ENCODE data around the gene NAALADL2. TPM values are rescaled to one million over a fixed set of nuclear protein-coding genes. Genes with fewer than 3 reads are reported as not detected.
A peak's percentile ranks its signal among the peaks of the same experiment; 100 is the strongest.

Gene NAALADL2
- total RNA-seq, 1 donor from 2014 or later, result 11.5 TPM

GRCh38 chr3:174883881-174884675 lies 24.9 kb downstream of the NAALADL2 start:
- Histone ChIP-seq H3K36me3 (no peaks in the 10 kb centered on the region), H3K4me3 (no peak overlapping the region), H3K79me2 (ENCODE audit: low read depth) (no peaks in the 10 kb centered on the region), H4K20me1 (ENCODE audit: low read depth) (no peaks in the 10 kb centered on the region), H3F3A (ENCODE audit: low read depth) (peaks cover 7% of the 10 kb centered on the region), H3K9me3 (ENCODE audit: low read depth) (no peaks in the 10 kb centered on the region), H2AFZ (replicated peaks) (no peak overlapping the region), H3K9ac (no peak overlapping the region), H3K27ac (no peak overlapping the region), H3K4me1 (no peaks in the 10 kb centered on the region), H3K4me2 (no peak overlapping the region), H3K27me3 (no peaks in the 10 kb centered on the region)
- Mint-ChIP-seq H3K9me3 (no peaks in the 10 kb centered on the region), H3K27ac (no peak overlapping the region), H3K4me3 (no peak overlapping the region), H3K27me3 (ENCODE audit: insufficient read depth, low read depth) (no peaks in the 10 kb centered on the region), H3K4me1 (no peaks in the 10 kb centered on the region), H3K36me3 (no peaks in the 10 kb centered on the region)
- no peak for DNase-seq (ENCODE audit: low spot score)
- TF ChIP-seq EZH2phosphoT487 (IDR thresholded peaks at IDR 0.05), result no peak
- TF ChIP-seq, protein P1, sequence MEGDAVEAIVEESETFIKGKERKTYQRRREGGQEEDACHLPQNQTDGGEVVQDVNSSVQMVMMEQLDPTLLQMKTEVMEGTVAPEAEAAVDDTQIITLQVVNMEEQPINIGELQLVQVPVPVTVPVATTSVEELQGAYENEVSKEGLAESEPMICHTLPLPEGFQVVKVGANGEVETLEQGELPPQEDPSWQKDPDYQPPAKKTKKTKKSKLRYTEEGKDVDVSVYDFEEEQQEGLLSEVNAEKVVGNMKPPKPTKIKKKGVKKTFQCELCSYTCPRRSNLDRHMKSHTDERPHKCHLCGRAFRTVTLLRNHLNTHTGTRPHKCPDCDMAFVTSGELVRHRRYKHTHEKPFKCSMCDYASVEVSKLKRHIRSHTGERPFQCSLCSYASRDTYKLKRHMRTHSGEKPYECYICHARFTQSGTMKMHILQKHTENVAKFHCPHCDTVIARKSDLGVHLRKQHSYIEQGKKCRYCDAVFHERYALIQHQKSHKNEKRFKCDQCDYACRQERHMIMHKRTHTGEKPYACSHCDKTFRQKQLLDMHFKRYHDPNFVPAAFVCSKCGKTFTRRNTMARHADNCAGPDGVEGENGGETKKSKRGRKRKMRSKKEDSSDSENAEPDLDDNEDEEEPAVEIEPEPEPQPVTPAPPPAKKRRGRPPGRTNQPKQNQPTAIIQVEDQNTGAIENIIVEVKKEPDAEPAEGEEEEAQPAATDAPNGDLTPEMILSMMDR (IDR thresholded peaks at IDR 0.05), result no peak
- TF ChIP-seq EZH2 (IDR thresholded peaks at IDR 0.05), result no peak

DNA sequence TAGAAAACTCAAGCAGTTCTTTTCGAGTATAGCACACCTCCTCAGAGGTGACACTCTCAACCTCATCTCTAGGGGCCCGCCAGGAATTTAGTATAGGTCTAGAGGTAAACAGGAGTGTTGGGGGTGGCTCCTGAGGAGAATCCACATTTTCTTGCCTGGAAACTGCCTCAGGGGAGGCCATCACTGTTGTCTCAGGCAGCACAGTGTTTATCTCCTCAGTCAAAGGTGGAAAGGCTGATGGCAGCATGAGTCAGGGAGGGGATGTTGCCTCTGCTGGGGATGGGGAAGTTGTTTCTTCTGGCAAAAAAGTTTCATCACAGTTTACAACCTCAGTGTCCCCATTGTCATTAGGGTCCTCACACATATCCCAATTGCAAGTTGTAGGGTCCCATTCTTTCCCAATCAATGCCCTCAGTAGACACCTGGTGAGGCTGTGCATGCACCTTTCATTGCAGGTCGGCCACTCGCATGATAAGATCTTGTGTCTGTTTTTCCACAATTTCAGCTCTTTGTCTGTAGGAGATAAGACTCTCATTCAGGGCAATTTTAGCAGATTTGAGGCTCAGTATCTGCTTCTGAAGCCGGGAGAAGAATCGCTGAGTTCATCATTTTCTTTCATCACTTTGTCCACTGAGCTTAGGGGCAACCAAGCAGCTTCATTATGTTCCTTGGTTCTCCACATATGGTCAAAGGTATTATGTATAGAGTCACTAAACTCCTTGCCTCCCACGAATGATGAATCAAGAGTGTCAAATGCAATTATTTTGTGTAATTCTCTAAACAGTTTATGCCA lies 25.8 kb downstream of the NAALADL2 start:
- Mint-ChIP-seq H3K27ac (no peak overlapping the region), H3K36me3 (no peaks in the 10 kb centered on the region), H3K4me3 (no peak overlapping the region)

DNA sequence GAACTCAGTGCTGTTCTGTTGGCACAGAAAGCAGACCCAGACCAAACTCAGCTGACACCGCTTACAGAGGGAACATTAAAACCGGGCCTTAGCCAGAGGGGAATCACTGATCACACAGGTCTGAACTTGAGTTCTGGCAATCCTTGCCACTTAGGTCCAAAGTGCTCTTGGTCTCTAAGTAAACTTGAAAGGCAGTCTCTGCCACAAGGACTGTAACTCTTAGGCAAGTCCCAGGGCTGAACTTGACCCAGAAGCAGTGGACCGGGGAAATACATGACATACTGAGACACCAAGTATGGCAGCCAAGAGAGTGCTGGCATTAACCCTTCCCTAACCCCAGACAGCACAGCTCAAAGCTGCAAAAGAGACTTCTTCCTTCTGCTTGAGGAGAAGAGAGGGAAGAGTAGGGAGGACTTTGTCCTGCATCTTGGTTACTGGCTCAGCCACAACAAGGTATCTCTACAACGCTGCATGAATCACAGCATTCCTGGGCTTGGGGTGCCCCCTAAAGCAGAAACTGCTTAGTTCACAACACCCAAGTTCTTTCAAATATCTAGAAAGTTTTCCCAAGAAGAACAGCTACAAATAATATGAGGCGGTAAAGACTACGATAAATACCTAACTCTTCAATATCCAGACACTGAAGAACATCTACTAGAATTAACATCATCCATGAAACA lies 32.5 kb downstream of the NAALADL2 start:
- Mint-ChIP-seq H3K27me3 (ENCODE audit: insufficient read depth, low read depth) (no peaks in the 10 kb centered on the region), H3K27ac (no peak overlapping the region), H3K4me1 (no peaks in the 10 kb centered on the region), H3K36me3 (no peaks in the 10 kb centered on the region), H3K4me3 (no peak overlapping the region), H3K9me3 (peaks cover 2% of the 10 kb centered on the region)
- TF ChIP-seq, protein P1 (IDR thresholded peaks at IDR 0.05), result peak; percentile 46
- no peak for TF ChIP-seq EZH2phosphoT487 (IDR thresholded peaks at IDR 0.05)
- no peak overlapping the region for H2AFZ ChIP-seq (replicated peaks)
- no peaks in the 10 kb centered on the region for H3K4me1 ChIP-seq
- peak; percentile 29 for DNase-seq (ENCODE audit: low spot score)
- no peaks in the 10 kb centered on the region for H4K20me1 ChIP-seq (ENCODE audit: low read depth)
- H3K9ac ChIP-seq, result no peak overlapping the region
- no peak overlapping the region for H3K4me3 ChIP-seq
- no peak overlapping the region for H3K4me2 ChIP-seq
- H3K79me2 ChIP-seq (ENCODE audit: low read depth), result no peaks in the 10 kb centered on the region
- no peaks in the 10 kb centered on the region for H3K9me3 ChIP-seq (ENCODE audit: low read depth)
- H3F3A ChIP-seq (ENCODE audit: low read depth), result no peaks in the 10 kb centered on the region
- no peak overlapping the region for H3K27ac ChIP-seq
- H3K36me3 ChIP-seq, result no peaks in the 10 kb centered on the region
- H3K27me3 ChIP-seq, result no peaks in the 10 kb centered on the region

More for the DNA sequence above, 25.8 kb downstream of the NAALADL2 start:
- Histone ChIP-seq H3K9ac (no peak overlapping the region), H3K27me3 (no peaks in the 10 kb centered on the region), H3K79me2 (ENCODE audit: low read depth) (no peaks in the 10 kb centered on the region), H2AFZ (replicated peaks) (no peak overlapping the region), H3K4me3 (no peak overlapping the region), H3K4me2 (no peak overlapping the region), H3K27ac (no peak overlapping the region), H3K36me3 (no peaks in the 10 kb centered on the region), H3F3A (ENCODE audit: low read depth) (peaks cover 7% of the 10 kb centered on the region), H3K4me1 (no peaks in the 10 kb centered on the region), H3K9me3 (ENCODE audit: low read depth) (no peaks in the 10 kb centered on the region), H4K20me1 (ENCODE audit: low read depth) (no peaks in the 10 kb centered on the region)
- TF ChIP-seq, protein P1 (IDR thresholded peaks at IDR 0.05), result no peak
- TF ChIP-seq EZH2phosphoT487 (IDR thresholded peaks at IDR 0.05) (no peak), EZH2 (IDR thresholded peaks at IDR 0.05) (no peak)
- Mint-ChIP-seq H3K27me3 (ENCODE audit: insufficient read depth, low read depth) (no peaks in the 10 kb centered on the region), H3K9me3 (no peaks in the 10 kb centered on the region), H3K4me1 (no peaks in the 10 kb centered on the region)
- no peak for DNase-seq (ENCODE audit: low spot score)

Measured in neural progenitor cell (in vitro differentiated cells).